ENCODE measurements around the gene GJA10.
"Not testable (repeated sequence)": the region's sequence is repeated elsewhere in the genome, so short reads cannot be mapped to it uniquely, and the experiment has no call there.

Gene GJA10
- 0 reads per million in 2 donors for total RNA-seq

DNA sequence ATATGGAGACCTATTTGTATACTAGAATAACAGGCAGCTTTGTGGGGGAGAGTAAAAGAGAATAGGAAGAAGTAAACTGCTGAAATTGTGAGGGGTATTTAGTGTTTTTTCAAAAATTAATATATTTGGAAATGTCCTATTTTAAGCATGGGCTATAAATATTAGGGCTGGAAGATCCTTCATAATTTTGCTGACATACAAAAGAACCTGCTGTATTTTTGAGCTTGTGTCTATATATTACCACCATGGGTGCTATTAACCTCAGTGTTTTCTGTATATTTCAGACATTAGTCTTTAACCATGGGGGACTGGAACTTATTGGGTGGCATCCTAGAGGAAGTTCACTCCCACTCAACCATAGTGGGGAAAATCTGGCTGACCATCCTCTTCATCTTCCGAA, at the start of gene GJA10:
Gene GJA10 (plus strand): TSS at position 301 of the 400 bp plus-strand sequence. CDS start 0 bp downstream, at position 301.
- no peak for DNase-seq

DNA sequence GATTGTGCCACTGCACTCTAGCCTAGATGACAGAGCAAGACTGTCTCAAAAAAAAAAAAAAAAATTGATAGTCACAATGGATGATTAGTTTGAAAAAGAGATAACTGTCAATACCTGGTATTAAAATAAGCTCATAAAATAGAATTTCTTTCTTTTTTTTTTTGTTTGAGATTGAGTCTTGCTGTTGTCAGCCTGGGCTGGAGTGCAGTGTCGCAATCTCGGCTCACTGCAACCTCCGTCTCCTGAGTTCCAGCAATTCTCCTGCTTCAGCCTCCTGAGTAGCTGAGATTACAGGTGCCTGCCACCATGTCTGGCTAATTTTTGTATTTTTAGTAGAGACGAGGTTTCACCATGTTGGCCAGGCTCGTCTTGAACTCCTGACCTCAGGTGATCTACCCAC, 46.8 kb upstream of the GJA10 start:
- not testable (repeated sequence) for DNase-seq

- no peak for DNase-seq
Measured at GRCh38 chr6:89853068-89853467, 41.2 kb upstream of the GJA10 start.

DNA sequence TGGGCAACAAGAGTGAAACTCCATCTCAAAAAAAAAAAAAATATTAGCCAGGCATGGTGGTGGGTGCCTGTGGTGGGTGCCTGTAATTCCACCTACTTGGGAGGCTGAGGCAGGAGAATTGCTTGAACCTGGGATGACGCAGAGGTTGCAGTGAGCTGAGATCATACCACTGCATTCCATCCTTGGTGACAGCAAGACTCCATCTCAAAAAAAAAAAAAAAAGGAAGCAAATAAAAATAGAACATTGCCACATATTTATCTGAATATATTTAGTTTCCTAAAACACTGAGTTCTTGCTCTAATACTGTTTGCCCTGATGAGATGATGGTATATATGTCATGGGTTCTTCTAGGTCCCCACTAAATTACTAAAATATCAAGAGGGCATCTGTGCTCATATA, 36.2 kb upstream of the GJA10 start:
- DNase-seq, result no peak

- peak in 1 of 5 experiments; percentile 88 for DNase-seq
Measured at GRCh38 chr6:89859744-89860143, 34.5 kb upstream of the GJA10 start.

DNA sequence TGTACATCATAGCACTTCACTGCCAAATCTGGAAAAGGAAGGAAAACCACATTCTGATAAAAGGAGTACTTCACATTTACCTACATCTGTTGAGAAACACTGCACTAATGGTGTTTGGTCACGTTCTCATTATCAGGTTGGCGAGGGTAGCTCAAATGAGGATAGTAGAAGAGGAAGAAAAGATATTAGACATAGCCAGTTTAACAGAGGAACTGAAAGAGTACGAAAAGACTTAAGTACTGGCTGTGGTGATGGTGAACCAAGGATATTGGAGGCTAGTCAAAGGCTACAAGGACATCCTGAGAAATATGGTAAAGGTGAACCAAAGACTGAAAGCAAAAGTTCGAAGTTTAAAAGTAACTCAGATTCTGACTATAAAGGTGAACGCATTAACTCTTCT, 32.0 kb upstream of the GJA10 start:
- peak in 1 of 5 experiments; percentile 36 for DNase-seq

GRCh38 chr6:89862698-89863097, 31.6 kb upstream of the GJA10 start:
- peak in 1 of 5 experiments; percentile 12 for DNase-seq

- DNase-seq, result no peak
Measured at GRCh38 chr6:89866024-89866678, 28.1 kb upstream of the GJA10 start.

- peak in 1 of 5 experiments; percentile 61 for DNase-seq
Measured at GRCh38 chr6:89873721-89874120, 20.5 kb upstream of the GJA10 start.

DNA sequence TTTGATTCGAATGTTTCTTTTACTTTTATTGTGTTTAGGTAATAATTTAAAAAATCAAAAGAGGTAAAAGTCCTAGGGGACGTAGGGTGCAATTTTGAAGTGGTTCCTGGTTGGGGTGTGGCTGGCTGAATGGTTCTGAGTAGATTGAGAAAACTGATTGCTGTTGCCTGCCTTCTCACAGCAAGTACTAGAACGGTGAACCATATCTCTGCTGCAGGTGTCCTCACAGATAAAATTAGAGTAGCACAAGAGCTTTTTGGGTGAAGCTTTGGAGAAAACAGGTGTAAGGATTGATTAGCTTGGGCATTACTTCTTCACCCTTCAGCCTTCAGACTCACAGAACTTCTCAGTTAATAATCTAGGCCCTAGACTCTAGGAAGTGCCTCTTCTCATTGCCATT, 19.8 kb upstream of the GJA10 start:
- DNase-seq, result no peak

DNA sequence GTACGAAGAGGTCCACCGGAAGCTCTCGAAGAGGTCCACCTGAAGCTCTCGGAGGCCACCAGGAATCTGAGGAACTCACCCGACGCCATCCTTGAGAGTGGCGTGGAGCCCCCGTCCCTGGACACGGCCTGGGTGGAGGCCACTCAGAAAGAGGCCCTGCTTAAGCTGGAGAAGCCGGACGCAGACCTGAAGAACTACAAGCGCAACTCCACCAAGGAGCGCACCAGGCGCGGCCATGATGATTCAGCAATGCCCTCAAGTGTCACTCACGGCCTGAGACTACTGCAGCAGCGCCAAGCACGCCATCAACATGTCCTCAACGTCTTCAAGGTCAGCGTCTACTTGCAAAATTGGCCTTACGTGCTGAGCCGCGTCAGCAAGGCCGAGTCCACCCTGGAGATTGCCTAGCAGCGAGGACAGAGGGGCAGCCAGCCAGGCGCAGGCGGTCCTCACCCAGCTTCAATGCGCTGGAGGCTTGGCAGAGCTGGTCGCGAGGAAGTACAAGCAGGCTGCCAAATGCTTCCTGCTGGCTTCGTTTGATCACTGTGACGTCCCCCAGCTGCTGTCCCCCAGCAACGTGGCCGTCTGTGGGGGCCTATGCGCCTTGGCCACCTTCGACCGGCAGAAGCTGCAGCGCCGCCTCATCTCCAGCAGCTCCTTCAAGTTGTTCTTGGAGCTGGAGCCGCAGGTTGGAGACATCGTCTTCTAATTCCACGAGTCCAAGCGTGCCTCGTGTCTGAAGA, 7.7 kb upstream of the GJA10 start:
- DNase-seq, result no peak

GRCh38 chr6:89887452-89888137, 6.7 kb upstream of the GJA10 start:
- DNase-seq, result peak in 1 of 5 experiments; percentile 20

DNA sequence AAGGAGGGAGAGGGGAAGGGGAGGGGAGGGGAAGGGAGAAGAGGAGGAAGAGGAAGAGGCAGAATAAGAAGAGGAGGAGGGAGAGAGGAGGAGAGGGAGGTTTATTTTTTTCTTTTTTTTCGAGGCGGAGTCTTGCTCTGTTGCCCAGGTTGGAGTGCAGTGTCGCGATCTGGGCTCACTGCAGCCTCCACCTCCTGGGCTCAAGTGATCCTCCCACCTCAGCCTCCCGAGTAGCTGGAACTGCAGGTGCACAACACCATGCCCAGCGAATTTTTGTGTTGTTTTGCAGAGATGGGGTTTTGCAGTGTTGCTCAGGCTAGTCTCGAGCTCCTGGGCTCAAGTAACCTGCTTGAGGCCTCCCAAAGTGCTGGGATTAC, 6.1 kb upstream of the GJA10 start:
- no peak for DNase-seq

GRCh38 chr6:89888871-89889270, 5.4 kb upstream of the GJA10 start:
- no peak for DNase-seq

DNA sequence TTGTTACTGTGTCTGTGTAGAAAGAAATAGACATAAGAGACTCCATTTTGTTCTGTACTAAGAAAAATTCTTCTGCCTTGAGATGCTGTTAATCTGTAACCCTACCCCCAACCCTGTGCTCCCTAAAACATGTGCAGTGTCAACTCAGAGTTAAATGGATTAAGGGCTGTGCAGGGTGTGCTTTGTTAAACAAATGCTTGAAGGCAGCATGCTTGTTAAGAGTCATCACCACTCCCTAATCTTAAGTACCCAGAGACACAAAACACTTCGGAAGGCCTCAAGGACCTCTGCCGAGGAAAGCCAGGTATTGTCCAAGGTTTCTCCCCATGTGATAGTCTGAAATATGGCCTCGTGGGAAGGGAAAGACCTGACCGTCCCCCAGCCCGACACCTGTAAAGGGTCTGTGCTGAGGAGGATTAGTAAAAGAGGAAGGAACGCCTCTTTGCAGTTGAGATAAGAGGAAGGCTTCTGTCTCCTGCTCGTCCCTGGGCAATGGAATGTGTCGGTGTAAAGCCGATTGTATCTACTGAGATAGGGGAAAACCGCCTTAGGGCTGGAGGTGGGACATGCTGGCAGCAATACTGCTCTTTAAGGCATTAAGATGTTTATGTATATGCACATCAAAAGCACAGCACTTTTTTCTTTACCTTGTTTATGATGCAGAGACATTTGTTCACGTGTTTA, 3.3 kb upstream of the GJA10 start:
- not testable (repeated sequence) for DNase-seq

DNA sequence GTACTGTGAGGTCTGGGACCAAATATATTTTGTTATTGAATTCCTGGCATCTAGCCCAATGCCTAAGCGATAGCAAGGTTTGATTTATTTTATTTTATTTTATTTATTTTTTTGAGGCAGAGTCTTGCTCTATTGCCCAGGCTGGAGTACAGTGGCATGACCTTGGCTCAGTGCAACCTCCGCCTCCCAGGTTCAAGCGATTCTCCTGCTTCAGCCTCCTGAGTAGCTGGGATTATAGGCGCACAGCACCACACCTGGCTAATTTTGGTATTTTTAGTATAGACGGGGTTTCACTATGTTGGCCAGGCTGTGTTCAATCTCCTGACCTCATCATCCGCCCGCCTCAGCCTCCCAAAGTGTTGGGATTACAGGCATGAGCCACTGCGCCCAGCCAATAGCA, 1.7 kb upstream of the GJA10 start:
- not testable (repeated sequence) for DNase-seq

DNA sequence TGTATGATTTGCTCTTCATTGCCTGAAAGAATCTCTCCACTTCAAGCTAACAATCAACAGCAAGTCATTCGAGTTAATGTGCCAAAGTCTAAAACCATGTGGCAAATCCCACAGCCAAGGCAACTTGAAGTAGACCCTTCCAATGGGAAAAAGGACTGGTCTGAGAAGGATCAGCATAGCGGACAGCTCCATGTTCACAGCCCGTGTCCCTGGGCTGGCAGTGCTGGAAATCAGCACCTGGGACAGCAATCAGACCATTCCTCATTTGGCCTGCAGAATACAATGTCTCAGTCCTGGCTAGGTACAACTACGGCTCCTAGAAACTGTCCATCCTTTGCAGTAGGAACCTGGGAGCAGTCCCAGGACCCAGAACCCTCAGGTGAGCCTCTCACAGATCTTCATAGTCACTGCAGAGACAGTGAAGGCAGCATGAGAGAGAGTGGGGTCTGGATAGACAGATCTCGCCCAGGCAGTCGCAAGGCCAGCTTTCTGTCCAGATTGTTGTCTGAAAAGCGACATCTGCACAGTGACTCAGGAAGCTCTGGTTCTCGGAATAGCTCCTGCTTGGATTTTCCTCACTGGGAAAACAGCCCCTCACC, 1.1 kb downstream of the GJA10 start:
- peak in 1 of 5 experiments; percentile 22 for DNase-seq

DNA sequence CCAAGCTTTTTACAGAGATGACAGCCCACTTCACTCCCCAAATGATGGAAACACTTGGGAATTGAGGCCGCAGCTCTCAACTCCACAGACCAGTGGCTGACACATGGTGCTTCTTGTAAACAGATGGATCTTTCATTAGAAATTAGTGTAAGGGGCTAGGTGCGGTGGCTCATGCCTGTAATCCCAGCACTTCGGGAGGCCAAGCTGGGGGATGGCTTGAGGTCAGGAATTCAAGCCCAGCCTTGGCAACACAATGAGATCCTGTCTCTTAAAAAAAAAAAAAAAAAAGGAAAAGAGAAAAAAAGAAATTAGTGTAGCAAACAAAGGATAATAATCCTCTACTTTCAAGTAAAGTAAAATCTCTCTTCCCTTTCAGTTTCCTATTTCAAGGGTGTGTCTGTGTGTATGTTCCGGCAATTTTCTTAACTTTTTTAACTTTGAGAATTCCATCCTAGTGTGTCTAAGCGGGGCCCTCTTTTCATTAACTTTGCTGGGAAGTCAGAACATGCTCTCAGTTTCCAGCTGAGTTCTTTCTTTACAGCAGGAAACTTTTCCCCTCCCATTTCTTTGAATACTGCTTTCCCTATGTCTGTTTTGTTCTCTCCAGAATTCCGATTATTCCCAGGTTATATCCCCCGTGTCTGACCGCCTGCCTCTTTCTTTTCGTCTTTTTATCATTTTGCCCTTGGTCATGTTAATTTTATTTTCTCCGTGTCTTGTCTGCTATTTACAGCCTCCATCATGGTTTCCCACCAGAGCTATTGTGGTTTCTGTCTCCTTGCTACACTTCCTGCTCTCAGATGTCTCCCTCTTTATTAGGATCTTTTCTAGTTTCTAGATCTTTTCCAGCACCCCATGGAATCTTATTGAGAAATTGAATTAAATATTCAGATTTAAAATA, 16.0 kb downstream of the GJA10 start:
- DNase-seq, result not testable (repeated sequence)

DNA sequence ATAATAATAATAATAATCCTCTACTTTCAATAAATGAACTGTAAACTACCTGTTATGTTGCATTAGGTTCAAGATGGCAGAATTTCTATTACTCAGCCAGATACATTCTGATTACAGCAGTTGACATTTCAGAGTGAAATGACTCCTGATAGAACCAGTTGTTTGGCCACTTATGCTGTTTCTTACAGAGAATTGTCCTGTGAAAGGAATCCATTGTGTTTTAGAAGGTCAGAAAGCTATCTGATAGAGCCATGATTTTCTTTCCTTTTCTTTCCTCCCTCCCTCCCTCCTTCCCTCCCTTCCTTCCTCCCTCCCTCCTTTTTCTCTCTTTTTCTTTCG, 16.6 kb downstream of the GJA10 start:
- no peak for DNase-seq

GRCh38 chr6:89916136-89916920, 22.1 kb downstream of the GJA10 start:
- DNase-seq, result no peak

- DNase-seq, result no peak
Measured at GRCh38 chr6:89917216-89917615, 22.9 kb downstream of the GJA10 start.

Data from T-helper 2 cell (primary cell).